Body of pancreas (tissue), 4 donors: ENCODE data around the gene MLXIPL.

Experiments used
- CTCF ChIP-seq, 7 experiments: fragments of 450-650 bp in 4 of 7; fragments of 200-600 bp in 3 of 7; sonication (generic) in 3 of 7; IDR thresholded peaks; one replicate each; pipeline ENCODE4 v1.5.1; 2016 to 2019; ENCODE audit warnings: antibody characterized with exemption in 7 of 7
- POLR2A ChIP-seq, 3 donors: fragments of 450-650 bp; IDR thresholded peaks; one replicate each; pipeline ENCODE4 v1.6.1; 2016; ENCODE audit warnings: antibody characterized with exemption in 3 of 3, mild to moderate bottlenecking in 2 of 3

GRCh38 chr7:73622527-73622908 lies 1.8 kb downstream of the MLXIPL start:
- TF ChIP-seq CTCF (IDR thresholded peaks at IDR 0.05), result no peak
- TF ChIP-seq POLR2A (IDR thresholded peaks at IDR 0.05), result no peak
